ENCODE data around the gene HAX1. TPM values are rescaled to one million over a fixed set of nuclear protein-coding genes. Genes with fewer than 3 reads are reported as not detected.
"Not testable (repeated sequence)": the region's sequence is repeated elsewhere in the genome, so short reads cannot be mapped to it uniquely, and the experiment has no call there.

Gene HAX1
- 100 to 1,000 TPM; 131 to 136 TPM for total RNA-seq

GRCh38 chr1:154272217-154272998 is at the start of gene HAX1:
Gene HAX1, plus strand, starts transcription at chr1:154272629. Its CDS starts 95 bp downstream, at chr1:154272724.
- H3K4me1 Mint-ChIP-seq (ENCODE audit: low read depth in 2 of 2), result peaks cover 30 to 46% of the 10 kb centered on the region in 2 donors
- peak within 1 kb of the TSS; percentile 98 for H3K4me3 Mint-ChIP-seq
- H3K27ac Mint-ChIP-seq, result peak within 1 kb of the TSS; percentile 100
- H3K9me3 Mint-ChIP-seq, result no peaks in the 10 kb centered on the region
- ATAC-seq (peak; percentile 96 to 97), DNase-seq (ENCODE audit: low spot score) (peak; percentile 95)
- no peaks in the 10 kb centered on the region for H3K27me3 Mint-ChIP-seq
- peaks cover 18% of the 10 kb centered on the region for H3K36me3 Mint-ChIP-seq

DNA sequence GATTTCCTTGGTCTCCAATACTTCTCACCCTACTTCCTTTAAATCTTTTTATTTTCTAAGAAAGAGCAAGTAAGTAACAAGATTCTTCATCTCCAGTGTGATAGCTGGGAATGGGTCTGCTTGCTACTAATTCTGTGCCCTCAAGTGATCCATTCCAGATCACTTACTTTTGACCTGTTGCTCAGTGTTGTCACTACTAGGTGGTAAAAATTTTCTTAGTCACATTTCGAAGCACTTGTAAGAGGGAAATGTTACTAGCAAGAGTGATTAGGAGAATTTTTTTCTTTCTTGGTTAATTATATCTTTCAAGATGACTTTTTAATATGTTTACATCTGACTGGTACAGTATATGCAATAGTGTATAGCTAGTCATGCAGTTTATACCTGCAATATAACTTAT is 49.5 kb upstream of the HAX1 start:
- Mint-ChIP-seq H3K9me3 (no peaks in the 10 kb centered on the region), H3K4me1 (ENCODE audit: low read depth in 2 of 2) (peaks cover 49 to 68% of the 10 kb centered on the region in 2 donors), H3K4me3 (peak overlapping the region; percentile 90), H3K27me3 (no peaks in the 10 kb centered on the region), H3K27ac (peak overlapping the region; percentile 86 to 88), H3K36me3 (peaks cover 36% of the 10 kb centered on the region)
- DNase-seq (ENCODE audit: low spot score) (no peak), ATAC-seq (no peak)

DNA sequence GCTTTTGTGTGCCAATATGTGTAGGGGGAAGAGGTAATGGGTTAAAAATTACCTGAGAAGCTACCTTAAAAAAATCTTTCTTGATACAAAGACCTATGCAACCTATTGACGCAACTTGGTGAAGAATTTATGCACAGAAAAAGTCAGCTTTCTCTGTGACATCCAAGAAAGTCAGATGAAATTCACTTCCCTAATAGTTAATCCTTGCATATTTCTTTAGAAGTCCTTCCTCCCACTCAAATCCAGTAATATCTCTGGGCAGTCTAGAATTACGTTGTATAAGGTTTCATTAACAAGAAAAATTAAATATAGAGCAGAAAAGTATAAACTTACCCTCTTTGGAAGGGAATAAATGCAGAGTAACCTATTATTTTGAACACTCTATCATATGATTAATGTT is 48.8 kb upstream of the HAX1 start:
- H3K4me3 Mint-ChIP-seq, result peak overlapping the region; percentile 90
- peak overlapping the region; percentile 86 to 88 for H3K27ac Mint-ChIP-seq
- ATAC-seq (no peak), DNase-seq (ENCODE audit: low spot score) (no peak)
- no peaks in the 10 kb centered on the region for H3K27me3 Mint-ChIP-seq
- H3K4me1 Mint-ChIP-seq (ENCODE audit: low read depth in 2 of 2), result peaks cover 47 to 61% of the 10 kb centered on the region in 2 donors
- H3K9me3 Mint-ChIP-seq, result no peaks in the 10 kb centered on the region
- peaks cover 33% of the 10 kb centered on the region for H3K36me3 Mint-ChIP-seq

- no peak for ATAC-seq
- Mint-ChIP-seq H3K36me3 (peaks cover 27% of the 10 kb centered on the region), H3K9me3 (no peaks in the 10 kb centered on the region), H3K4me1 (ENCODE audit: low read depth in 2 of 2) (peaks cover 38 to 49% of the 10 kb centered on the region in 2 donors), H3K27me3 (no peaks in the 10 kb centered on the region), H3K4me3 (no peak overlapping the region), H3K27ac (no peak overlapping the region)
- DNase-seq (ENCODE audit: low spot score), result no peak
These were observed 47.1 kb upstream of the HAX1 start for GRCh38 chr1:154225370-154225769.

DNA sequence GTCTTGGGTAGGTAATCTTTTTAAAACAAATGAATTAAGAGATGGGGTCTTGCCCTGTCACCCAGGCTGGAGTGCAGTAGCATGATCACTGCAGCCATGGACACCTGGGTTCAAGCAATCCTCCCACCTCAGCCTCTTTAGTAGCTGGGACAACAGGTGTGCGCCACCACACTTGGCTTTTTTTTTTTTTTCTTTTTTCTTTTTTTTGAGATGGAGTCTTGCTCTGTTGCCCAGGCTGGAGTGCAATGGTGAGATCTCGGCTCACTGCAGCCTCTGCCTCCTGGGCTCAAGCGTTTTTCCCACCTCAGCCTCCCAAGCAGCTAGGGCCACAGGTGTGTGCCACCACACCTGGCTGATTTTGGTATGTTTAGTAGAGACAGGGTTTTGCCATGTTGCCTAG is 41.3 kb upstream of the HAX1 start:
- H3K4me3 Mint-ChIP-seq; H3K9me3 Mint-ChIP-seq; DNase-seq (ENCODE audit: low spot score); H3K27ac Mint-ChIP-seq; H3K27me3 Mint-ChIP-seq; ATAC-seq: not testable (repeated sequence)
- Mint-ChIP-seq H3K4me1 (ENCODE audit: low read depth in 2 of 2) (peaks cover 2 to 17% of the 10 kb centered on the region in 2 donors), H3K36me3 (peaks cover 28% of the 10 kb centered on the region)

DNA sequence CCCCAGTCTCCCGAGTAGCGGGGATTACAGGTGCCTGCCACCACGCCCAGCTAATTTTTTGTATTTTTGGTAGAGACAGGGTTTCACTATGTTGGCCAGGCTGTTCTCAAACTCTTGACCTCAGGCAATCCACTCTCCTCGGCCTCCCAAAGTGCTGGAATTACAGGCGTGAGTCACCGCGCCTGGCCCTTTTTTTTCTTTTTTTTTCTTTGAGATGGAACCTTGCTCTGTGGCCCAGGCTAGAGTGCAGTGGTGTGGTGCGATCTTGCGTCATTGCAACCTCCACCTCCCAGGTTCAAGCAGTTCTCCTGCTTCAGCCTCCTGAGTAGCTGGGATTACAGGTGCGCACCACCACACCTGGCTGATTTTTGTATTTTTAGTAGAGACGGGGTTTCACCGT is 39.3 kb upstream of the HAX1 start:
- Mint-ChIP-seq H3K4me1 (ENCODE audit: low read depth in 2 of 2) (peaks cover 0 to 14% of the 10 kb centered on the region in 2 donors), H3K36me3 (peaks cover 41% of the 10 kb centered on the region)
- not testable (repeated sequence) for H3K27me3 Mint-ChIP-seq; H3K27ac Mint-ChIP-seq; ATAC-seq; H3K9me3 Mint-ChIP-seq; H3K4me3 Mint-ChIP-seq; DNase-seq (ENCODE audit: low spot score)

- H3K4me1 Mint-ChIP-seq (ENCODE audit: low read depth in 2 of 2), result peaks cover 7 to 17% of the 10 kb centered on the region in 2 donors
- peaks cover 46% of the 10 kb centered on the region for H3K36me3 Mint-ChIP-seq
- H3K4me3 Mint-ChIP-seq, result no peak overlapping the region
- DNase-seq (ENCODE audit: low spot score) (no peak), ATAC-seq (no peak)
- no peaks in the 10 kb centered on the region for H3K27me3 Mint-ChIP-seq
- no peaks in the 10 kb centered on the region for H3K9me3 Mint-ChIP-seq
- H3K27ac Mint-ChIP-seq, result no peak overlapping the region
These were observed 35.6 kb upstream of the HAX1 start for GRCh38 chr1:154236855-154237254.

DNA sequence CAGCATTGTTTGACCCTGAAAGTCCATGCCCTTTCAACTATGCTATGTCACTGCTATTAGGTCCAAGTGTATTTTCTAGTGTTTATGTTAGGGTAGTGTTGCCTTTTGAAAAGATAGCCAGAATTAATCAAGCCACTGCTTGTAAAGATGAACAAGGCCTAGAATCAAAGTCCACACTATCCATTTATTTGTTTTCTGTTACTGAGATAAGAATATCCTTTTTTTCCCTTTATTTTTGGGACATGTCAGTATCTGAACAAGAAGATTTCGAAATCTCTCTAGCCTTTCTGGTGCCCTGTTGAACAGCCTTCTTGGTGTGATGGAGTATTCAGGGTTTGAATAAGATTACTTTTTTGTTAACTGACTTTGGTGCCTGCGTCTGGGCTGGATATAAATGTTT is 35.0 kb upstream of the HAX1 start:
- no peaks in the 10 kb centered on the region for H3K27me3 Mint-ChIP-seq
- H3K27ac Mint-ChIP-seq, result no peak overlapping the region
- H3K4me3 Mint-ChIP-seq, result no peak overlapping the region
- ATAC-seq (no peak), DNase-seq (ENCODE audit: low spot score) (no peak)
- peaks cover 7 to 17% of the 10 kb centered on the region in 2 donors for H3K4me1 Mint-ChIP-seq (ENCODE audit: low read depth in 2 of 2)
- peaks cover 51% of the 10 kb centered on the region for H3K36me3 Mint-ChIP-seq
- H3K9me3 Mint-ChIP-seq, result no peaks in the 10 kb centered on the region

GRCh38 chr1:154237880-154238506 is 34.4 kb upstream of the HAX1 start:
- ATAC-seq (no peak), DNase-seq (ENCODE audit: low spot score) (no peak)
- peaks cover 57% of the 10 kb centered on the region for H3K36me3 Mint-ChIP-seq
- H3K27me3 Mint-ChIP-seq, result no peaks in the 10 kb centered on the region
- H3K4me3 Mint-ChIP-seq, result no peak overlapping the region
- no peak overlapping the region for H3K27ac Mint-ChIP-seq
- no peaks in the 10 kb centered on the region for H3K9me3 Mint-ChIP-seq
- peaks cover 7 to 17% of the 10 kb centered on the region in 2 donors for H3K4me1 Mint-ChIP-seq (ENCODE audit: low read depth in 2 of 2)

- peaks cover 7 to 13% of the 10 kb centered on the region in 2 donors for H3K4me1 Mint-ChIP-seq (ENCODE audit: low read depth in 2 of 2)
- H3K4me3 Mint-ChIP-seq, result no peak overlapping the region
- H3K36me3 Mint-ChIP-seq, result peaks cover 64% of the 10 kb centered on the region
- H3K27me3 Mint-ChIP-seq, result no peaks in the 10 kb centered on the region
- H3K9me3 Mint-ChIP-seq, result no peaks in the 10 kb centered on the region
- no peak for ATAC-seq
- DNase-seq (ENCODE audit: low spot score), result no peak
- peak overlapping the region; percentile 0 to 1 for H3K27ac Mint-ChIP-seq
These were observed 32.9 kb upstream of the HAX1 start for GRCh38 chr1:154239491-154239890.

- ATAC-seq (no peak), DNase-seq (ENCODE audit: low spot score) (no peak)
- Mint-ChIP-seq H3K27ac (no peak overlapping the region), H3K4me1 (ENCODE audit: low read depth in 2 of 2) (peaks cover 7 to 13% of the 10 kb centered on the region in 2 donors), H3K9me3 (no peaks in the 10 kb centered on the region), H3K36me3 (peaks cover 62% of the 10 kb centered on the region), H3K27me3 (no peaks in the 10 kb centered on the region), H3K4me3 (no peak overlapping the region)
These were observed 32.1 kb upstream of the HAX1 start for GRCh38 chr1:154240294-154240833.

GRCh38 chr1:154241703-154242351 is 30.6 kb upstream of the HAX1 start:
- ATAC-seq (no peak), DNase-seq (ENCODE audit: low spot score) (no peak)
- peaks cover 51% of the 10 kb centered on the region for H3K36me3 Mint-ChIP-seq
- H3K4me3 Mint-ChIP-seq, result no peak overlapping the region
- peaks cover 9 to 10% of the 10 kb centered on the region in 2 donors for H3K4me1 Mint-ChIP-seq (ENCODE audit: low read depth in 2 of 2)
- H3K9me3 Mint-ChIP-seq, result no peaks in the 10 kb centered on the region
- no peaks in the 10 kb centered on the region for H3K27me3 Mint-ChIP-seq
- H3K27ac Mint-ChIP-seq, result peak overlapping the region in 1 of 2 donors; percentile 35

DNA sequence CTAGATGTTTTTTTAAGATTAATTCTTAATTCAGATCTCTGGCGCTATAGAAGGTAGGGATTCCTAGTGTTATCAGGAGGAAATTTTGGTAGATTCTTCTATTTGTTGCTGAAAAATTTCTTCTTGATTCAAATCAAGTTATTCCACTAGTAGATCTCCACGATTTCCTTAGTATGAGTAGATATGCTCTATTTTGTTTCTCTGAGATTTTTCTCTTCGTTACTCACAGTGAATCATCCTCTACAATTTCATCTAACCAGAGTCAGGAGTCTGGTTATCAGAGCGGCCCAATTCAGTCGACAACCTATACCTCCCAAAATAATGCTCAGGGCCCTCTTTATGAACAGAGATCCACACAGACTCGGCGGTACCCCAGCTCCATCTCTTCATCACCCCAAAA is 18.8 kb upstream of the HAX1 start:
- Mint-ChIP-seq H3K4me1 (ENCODE audit: low read depth in 2 of 2) (peaks cover 0 to 2% of the 10 kb centered on the region in 2 donors), H3K27me3 (no peaks in the 10 kb centered on the region), H3K4me3 (no peak overlapping the region), H3K36me3 (peaks cover 47% of the 10 kb centered on the region), H3K27ac (peak overlapping the region in 1 of 2 donors; percentile 33), H3K9me3 (no peaks in the 10 kb centered on the region)
- ATAC-seq (no peak), DNase-seq (ENCODE audit: low spot score) (no peak)

GRCh38 chr1:154256686-154257085 is 15.7 kb upstream of the HAX1 start:
- Mint-ChIP-seq H3K27me3 (no peaks in the 10 kb centered on the region), H3K4me3 (no peak overlapping the region), H3K36me3 (peaks cover 54% of the 10 kb centered on the region), H3K9me3 (no peaks in the 10 kb centered on the region), H3K4me1 (ENCODE audit: low read depth in 2 of 2) (peaks cover 0 to 2% of the 10 kb centered on the region in 2 donors), H3K27ac (no peak overlapping the region)
- ATAC-seq, result no peak
- DNase-seq (ENCODE audit: low spot score), result no peak
